ENCODE data around the gene CDK14.

CDK14 gene

GRCh38 chr7:90599038-90599437, 2.9 kb downstream of the CDK14 start:
- Histone ChIP-seq H3K27me3 (ENCODE audit: insufficient read depth, poor library complexity, severe bottlenecking) (no peaks in the 10 kb centered on the region), H3K4me3 (replicated peaks; ENCODE audit: insufficient read depth, low read length) (no peak overlapping the region)
- DNase-seq (ENCODE audit: low read depth in 1 of 2, low spot score in 1 of 2): no peak

GRCh38 chr7:90599892-90600555, 3.9 kb downstream of the CDK14 start:
- Histone ChIP-seq H3K27ac (replicated peaks) (peak overlapping the region; percentile 60), H3K4me3 (replicated peaks; ENCODE audit: insufficient read depth, low read length) (no peak overlapping the region)
- peak in 1 of 2 experiments; percentile 18 for DNase-seq (ENCODE audit: low read depth in 1 of 2, low spot score in 1 of 2)

More at GRCh38 chr7:90599038-90599437, 2.9 kb downstream of the CDK14 start:
- peak; percentile 69; the same call in 1 of the 2 replicates for TF ChIP-seq SPI1 (IDR thresholded peaks at IDR 0.05; ENCODE audit: borderline replicate concordance, low read depth)
- TF ChIP-seq, protein P1, sequence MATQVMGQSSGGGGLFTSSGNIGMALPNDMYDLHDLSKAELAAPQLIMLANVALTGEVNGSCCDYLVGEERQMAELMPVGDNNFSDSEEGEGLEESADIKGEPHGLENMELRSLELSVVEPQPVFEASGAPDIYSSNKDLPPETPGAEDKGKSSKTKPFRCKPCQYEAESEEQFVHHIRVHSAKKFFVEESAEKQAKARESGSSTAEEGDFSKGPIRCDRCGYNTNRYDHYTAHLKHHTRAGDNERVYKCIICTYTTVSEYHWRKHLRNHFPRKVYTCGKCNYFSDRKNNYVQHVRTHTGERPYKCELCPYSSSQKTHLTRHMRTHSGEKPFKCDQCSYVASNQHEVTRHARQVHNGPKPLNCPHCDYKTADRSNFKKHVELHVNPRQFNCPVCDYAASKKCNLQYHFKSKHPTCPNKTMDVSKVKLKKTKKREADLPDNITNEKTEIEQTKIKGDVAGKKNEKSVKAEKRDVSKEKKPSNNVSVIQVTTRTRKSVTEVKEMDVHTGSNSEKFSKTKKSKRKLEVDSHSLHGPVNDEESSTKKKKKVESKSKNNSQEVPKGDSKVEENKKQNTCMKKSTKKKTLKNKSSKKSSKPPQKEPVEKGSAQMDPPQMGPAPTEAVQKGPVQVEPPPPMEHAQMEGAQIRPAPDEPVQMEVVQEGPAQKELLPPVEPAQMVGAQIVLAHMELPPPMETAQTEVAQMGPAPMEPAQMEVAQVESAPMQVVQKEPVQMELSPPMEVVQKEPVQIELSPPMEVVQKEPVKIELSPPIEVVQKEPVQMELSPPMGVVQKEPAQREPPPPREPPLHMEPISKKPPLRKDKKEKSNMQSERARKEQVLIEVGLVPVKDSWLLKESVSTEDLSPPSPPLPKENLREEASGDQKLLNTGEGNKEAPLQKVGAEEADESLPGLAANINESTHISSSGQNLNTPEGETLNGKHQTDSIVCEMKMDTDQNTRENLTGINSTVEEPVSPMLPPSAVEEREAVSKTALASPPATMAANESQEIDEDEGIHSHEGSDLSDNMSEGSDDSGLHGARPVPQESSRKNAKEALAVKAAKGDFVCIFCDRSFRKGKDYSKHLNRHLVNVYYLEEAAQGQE (IDR thresholded peaks at IDR 0.05; ENCODE audit: insufficient replicate concordance, low read depth): no peak
- H3K27ac ChIP-seq (replicated peaks): peak overlapping the region; percentile 3

DNA sequence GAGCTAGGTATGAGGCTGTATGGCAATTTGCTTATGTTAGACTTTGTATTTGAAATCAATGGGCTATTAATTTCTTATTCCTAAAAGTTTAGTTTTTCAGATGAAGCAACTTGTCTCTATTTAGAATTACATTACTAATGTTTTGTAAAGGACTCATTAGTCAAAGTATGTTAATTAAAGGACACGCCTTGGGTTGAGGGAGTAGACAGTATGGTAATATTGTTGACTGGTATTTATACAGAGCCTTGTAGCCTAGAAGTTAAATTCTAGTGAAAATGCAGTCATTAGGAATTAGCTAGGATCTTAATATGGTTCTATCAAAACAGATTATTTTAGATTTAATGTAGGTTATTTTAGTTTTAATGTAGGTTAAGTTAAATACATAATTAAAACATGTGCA, 6.2 kb downstream of the CDK14 start:
- no peak for DNase-seq (ENCODE audit: low read depth in 1 of 2, low spot score in 1 of 2)
- H3K27ac ChIP-seq (replicated peaks): no peak overlapping the region
- TF ChIP-seq GABPA (IDR thresholded peaks at IDR 0.05; ENCODE audit: low read depth) (no peak), SPI1 (IDR thresholded peaks at IDR 0.05; ENCODE audit: borderline replicate concordance, low read depth) (no peak)
- H3K4me3 ChIP-seq (replicated peaks; ENCODE audit: insufficient read depth, low read length): no peak overlapping the region
- H3K27me3 ChIP-seq (ENCODE audit: insufficient read depth, poor library complexity, severe bottlenecking): no peaks in the 10 kb centered on the region

More at GRCh38 chr7:90599892-90600555, 3.9 kb downstream of the CDK14 start:
- TF ChIP-seq GABPA (IDR thresholded peaks at IDR 0.05; ENCODE audit: low read depth) (peak; percentile 16; the same call in 1 of the 2 replicates), POLR2AphosphoS5 (IDR thresholded peaks at IDR 0.05; ENCODE audit: low read depth) (no peak), SPI1 (IDR thresholded peaks at IDR 0.05; ENCODE audit: borderline replicate concordance, low read depth) (peak; percentile 78)
- TF ChIP-seq, protein P2, sequence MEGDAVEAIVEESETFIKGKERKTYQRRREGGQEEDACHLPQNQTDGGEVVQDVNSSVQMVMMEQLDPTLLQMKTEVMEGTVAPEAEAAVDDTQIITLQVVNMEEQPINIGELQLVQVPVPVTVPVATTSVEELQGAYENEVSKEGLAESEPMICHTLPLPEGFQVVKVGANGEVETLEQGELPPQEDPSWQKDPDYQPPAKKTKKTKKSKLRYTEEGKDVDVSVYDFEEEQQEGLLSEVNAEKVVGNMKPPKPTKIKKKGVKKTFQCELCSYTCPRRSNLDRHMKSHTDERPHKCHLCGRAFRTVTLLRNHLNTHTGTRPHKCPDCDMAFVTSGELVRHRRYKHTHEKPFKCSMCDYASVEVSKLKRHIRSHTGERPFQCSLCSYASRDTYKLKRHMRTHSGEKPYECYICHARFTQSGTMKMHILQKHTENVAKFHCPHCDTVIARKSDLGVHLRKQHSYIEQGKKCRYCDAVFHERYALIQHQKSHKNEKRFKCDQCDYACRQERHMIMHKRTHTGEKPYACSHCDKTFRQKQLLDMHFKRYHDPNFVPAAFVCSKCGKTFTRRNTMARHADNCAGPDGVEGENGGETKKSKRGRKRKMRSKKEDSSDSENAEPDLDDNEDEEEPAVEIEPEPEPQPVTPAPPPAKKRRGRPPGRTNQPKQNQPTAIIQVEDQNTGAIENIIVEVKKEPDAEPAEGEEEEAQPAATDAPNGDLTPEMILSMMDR (IDR thresholded peaks at IDR 0.05; ENCODE audit: insufficient read depth, low read length): no peak
- TF ChIP-seq, protein P1 (IDR thresholded peaks at IDR 0.05; ENCODE audit: insufficient replicate concordance, low read depth): no peak
- no peaks in the 10 kb centered on the region for H3K27me3 ChIP-seq (ENCODE audit: insufficient read depth, poor library complexity, severe bottlenecking)

DNA sequence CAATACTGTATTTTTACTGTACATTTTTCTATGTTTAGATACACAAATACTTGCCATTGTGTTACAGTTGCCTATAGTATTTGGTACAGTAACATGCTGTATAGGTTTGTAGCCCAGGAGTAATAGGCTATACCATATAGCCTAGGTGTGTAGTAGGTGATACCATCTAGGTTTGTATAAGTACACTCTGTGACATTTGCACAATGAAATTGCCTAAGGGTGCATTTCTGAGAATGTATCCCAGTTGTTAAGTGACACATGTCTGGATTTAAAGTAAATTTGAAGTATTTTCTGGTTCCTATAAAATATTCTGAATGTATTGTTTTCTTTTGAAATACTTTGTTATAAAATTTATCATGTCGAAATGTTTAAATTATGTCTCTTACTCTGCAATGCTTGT, 7.2 kb downstream of the CDK14 start:
- H3K27me3 ChIP-seq (ENCODE audit: insufficient read depth, poor library complexity, severe bottlenecking): no peaks in the 10 kb centered on the region
- no peak overlapping the region for H3K27ac ChIP-seq (replicated peaks)
- no peak overlapping the region for H3K4me3 ChIP-seq (replicated peaks; ENCODE audit: insufficient read depth, low read length)
- no peak for TF ChIP-seq SPI1 (IDR thresholded peaks at IDR 0.05; ENCODE audit: borderline replicate concordance, low read depth)
- TF ChIP-seq, protein P2 (IDR thresholded peaks at IDR 0.05; ENCODE audit: insufficient read depth, low read length): no peak
- TF ChIP-seq GABPA (IDR thresholded peaks at IDR 0.05; ENCODE audit: low read depth): no peak
- TF ChIP-seq POLR2AphosphoS5 (IDR thresholded peaks at IDR 0.05; ENCODE audit: low read depth): no peak
- TF ChIP-seq, protein P1 (IDR thresholded peaks at IDR 0.05; ENCODE audit: insufficient replicate concordance, low read depth): no peak
- DNase-seq (ENCODE audit: low read depth in 1 of 2, low spot score in 1 of 2): no peak
